NCI-H446 treated with DMSO at 0.1 percent for 48 hours (cell line): ENCODE measurements around the gene FAM219A.

Experiments used
- DNase-seq: peaks from one replicate; lab custom pipeline; 2025; lab: John Stamatoyannopoulos, UW

Gene FAM219A

GRCh38 chr9:34458013-34458958, at the start of gene FAM219A, which contains the start of gene DNAI1:
Gene FAM219A (minus strand): TSS chr9:34458570. CDS start chr9:34458263, 307 bp downstream.
Gene DNAI1 (plus strand): TSS chr9:34458805. CDS start chr9:34459006, 201 bp downstream.
- peak; percentile 96 for DNase-seq

DNA sequence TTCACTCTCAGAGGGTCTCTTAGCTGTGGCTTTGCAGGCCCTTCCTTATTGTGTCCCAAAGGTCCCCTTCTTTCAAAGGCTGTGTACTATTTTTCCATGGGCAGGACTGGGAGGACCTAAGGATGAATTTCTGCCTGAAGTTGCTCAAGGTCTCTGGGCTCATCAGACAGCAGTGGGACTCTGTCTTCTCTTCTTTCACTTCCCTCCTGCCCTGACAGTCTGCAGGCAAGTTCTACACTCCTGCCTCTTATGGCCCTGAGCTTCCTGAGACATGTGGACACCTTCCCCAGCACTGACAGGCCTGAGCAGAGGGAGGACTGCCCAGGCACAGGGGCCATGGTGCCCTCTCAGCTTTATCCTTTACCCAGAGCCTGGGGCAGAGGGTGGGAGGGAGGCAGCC, 49.6 kb upstream of the FAM219A start:
- no peak for DNase-seq

- no peak for DNase-seq
Observed at GRCh38 chr9:34507556-34507955, 49.2 kb upstream of the FAM219A start.

- no peak for DNase-seq
Observed at GRCh38 chr9:34506623-34507022, 48.3 kb upstream of the FAM219A start.

- DNase-seq, result peak; percentile 52
Observed at GRCh38 chr9:34505370-34506120, 47.2 kb upstream of the FAM219A start.

- no peak for DNase-seq
Observed at GRCh38 chr9:34503406-34503805, 45.0 kb upstream of the FAM219A start.

GRCh38 chr9:34502891-34503290, 44.5 kb upstream of the FAM219A start:
- no peak for DNase-seq

- no peak for DNase-seq
Observed at GRCh38 chr9:34502471-34502870, 44.1 kb upstream of the FAM219A start.

GRCh38 chr9:34501889-34502425, 43.6 kb upstream of the FAM219A start:
- peak; percentile 72 for DNase-seq

- DNase-seq, result no peak
Observed at GRCh38 chr9:34501372-34501771, 43.0 kb upstream of the FAM219A start.

GRCh38 chr9:34500623-34501267, 42.4 kb upstream of the FAM219A start:
- DNase-seq, result peak; percentile 14

- no peak for DNase-seq
Observed at GRCh38 chr9:34499076-34499475, 40.7 kb upstream of the FAM219A start.

GRCh38 chr9:34498553-34498952, 40.2 kb upstream of the FAM219A start:
- peak; percentile 63 for DNase-seq

DNA sequence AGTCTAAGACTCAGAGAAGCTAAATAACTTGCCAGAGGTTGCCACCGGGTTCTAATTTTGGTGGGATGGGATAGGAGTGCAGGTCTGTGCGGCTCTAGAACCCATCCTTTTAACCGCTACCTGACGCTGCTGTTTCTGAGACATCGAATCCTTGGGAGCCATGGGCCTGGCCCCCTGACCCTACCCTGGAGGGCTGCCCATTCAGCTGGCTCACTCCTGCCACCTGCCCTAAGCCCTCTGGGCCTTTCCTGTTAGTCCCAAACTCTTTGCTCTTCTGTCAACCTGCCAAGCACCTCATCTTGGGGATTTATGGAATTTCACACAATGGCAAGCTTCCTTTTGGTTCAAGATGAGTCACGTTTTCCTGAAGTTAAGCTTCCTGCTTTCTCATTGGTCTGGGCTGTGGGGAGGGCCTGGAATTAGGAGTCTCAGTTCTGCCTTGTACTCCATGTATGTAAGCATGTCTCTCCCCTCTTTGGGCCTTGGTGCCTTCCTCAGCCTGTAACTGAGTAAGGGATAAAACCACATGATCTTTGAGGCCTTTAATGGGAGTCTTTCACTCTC, 37.9 kb upstream of the FAM219A start:
- no peak for DNase-seq

- no peak for DNase-seq
Observed at GRCh38 chr9:34493972-34494535, 35.7 kb upstream of the FAM219A start.

- no peak for DNase-seq
Observed at GRCh38 chr9:34492051-34492450, 33.7 kb upstream of the FAM219A start.

DNA sequence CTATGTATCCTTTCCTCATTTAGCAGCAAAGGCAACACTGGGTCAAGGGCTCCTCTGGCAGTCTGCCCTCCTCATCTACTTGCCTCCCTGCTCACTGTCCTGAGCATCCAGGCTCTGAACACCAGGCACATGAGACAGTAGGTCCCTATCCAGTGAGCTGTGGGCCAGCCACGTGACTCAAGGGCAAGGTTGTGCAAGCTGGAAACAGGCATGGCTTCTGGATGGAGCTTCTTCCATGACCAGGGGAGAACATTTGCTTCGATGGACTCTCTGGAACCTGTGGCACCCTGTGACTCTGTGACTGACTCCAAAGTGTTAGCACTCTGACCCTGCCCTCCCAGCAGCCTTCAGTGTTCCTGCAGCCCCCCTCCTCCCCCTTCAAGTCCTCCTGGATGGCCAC, 33.2 kb upstream of the FAM219A start:
- no peak for DNase-seq

GRCh38 chr9:34490760-34491159, 32.4 kb upstream of the FAM219A start:
- no peak for DNase-seq

DNA sequence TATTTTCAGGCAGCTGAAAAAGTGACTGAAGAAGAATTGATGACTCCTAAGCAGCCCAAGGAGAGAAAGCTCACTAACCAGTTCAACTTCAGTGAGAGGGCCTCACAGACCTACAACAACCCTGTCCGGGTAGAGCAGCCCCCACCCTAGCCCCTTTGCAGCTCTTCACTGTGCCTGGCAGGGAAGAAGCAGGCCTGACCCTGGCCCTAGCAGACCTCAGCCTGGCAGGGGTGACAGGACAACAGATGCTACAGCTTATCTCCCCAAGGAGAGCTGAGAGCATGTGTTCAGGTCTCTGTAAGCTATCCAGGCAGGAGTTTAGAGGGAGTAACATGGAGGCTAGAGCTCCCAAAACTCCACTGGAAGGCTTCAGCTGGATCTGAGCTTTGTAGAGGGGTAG, 32.0 kb upstream of the FAM219A start:
- no peak for DNase-seq

- no peak for DNase-seq
Observed at GRCh38 chr9:34486572-34486971, 28.2 kb upstream of the FAM219A start.

DNA sequence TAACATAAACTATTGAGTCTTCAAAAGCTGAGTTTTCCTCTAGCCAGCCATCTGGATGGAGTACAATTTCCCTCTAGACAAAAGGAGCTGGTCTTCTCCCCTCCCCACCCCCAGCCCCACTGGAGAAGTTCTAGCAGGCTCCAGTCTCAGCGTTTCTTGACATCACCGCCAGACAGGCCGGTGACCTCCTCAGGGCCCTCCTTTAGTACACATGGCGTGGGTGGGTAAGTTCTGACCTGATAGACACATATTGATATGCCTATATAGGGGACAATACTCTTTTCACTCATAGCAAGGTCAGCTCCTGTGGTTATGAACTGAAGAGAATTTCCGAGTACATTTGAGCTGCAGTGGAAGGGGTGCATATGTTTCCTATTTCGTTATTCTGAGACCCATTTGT, 27.5 kb upstream of the FAM219A start:
- no peak for DNase-seq
